HT-29 (cell line): ENCODE measurements around the gene DNAH11. TPM values are rescaled to one million over a fixed set of nuclear protein-coding genes. Genes with fewer than 3 reads are reported as not detected.
"Not testable (repeated sequence)": the region's sequence is repeated elsewhere in the genome, so short reads cannot be mapped to it uniquely, and the experiment has no call there.

Experiments
- DNase-seq: peaks from one replicate; pipeline ENCODE4 v3.0.0-alpha.2; 2015; ENCODE audit warnings: low spot score
- total RNA-seq: library from RNA; depleted of rRNA; stranded (reverse); fragments of >200 nt; shearing (Covaris generic); gene quantifications from 2 replicates; pipeline ENCODE4 v1.2.3, GENCODE V29; 2014

Gene DNAH11
- total RNA-seq, 1 experiment from 2014 or later = not detected

DNA sequence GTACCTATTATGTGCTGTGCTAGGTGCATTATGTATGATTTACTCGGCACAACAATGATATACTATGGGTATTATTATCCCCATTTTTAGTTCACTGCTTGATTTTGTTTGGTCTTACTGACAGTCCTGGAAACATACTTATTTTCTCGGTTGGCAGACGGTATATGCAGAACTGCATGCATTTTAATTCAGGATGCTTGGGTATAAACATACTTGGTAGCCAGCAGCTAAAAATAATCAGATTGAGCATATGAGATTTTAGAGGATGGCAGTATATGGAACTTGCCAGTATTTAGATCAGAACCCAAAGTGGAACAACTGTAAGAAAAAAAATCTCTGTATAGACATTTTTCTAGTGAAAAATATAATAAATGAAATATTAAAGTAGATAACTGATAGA lies 163.3 kb downstream of the DNAH11 start:
- no peak for DNase-seq

DNA sequence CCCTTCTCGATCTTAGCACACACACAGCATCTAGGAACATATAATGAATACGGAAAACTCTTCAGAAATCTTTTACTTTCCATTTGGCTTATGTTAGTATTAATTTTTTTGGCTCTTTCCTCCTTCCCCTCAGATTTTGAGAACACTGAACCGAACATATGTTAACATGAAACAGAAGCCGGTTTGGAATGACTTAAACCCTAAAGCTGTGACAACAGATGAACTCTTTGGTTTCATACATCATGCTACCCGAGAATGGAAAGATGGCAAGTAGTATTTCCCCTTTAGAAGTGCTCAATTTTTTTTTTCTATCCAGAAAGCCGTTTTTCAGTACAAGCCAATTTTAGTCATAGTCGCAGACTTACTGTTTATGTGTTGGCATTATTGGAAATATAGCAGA lies 164.7 kb downstream of the DNAH11 start:
- DNase-seq = no peak

DNA sequence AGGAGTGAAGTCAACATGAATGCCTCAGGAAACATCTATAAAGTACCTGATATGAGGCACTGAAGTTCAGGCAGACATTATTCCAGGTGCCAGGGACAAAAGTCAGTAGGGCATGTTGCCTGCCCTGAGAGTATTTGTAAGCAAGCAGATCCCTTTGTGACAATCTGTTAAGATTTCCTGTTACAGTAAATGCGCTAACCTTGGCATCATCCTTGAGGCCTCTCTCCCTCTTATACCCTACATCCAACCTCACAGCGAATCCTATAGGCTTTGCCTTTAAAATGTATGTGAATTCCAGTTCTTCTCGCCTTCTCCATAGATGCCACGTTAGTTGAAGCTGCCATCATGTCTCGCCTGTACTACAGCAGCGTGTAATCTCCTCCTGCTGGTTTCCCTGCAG lies 165.3 kb downstream of the DNAH11 start:
- DNase-seq = no peak

DNA sequence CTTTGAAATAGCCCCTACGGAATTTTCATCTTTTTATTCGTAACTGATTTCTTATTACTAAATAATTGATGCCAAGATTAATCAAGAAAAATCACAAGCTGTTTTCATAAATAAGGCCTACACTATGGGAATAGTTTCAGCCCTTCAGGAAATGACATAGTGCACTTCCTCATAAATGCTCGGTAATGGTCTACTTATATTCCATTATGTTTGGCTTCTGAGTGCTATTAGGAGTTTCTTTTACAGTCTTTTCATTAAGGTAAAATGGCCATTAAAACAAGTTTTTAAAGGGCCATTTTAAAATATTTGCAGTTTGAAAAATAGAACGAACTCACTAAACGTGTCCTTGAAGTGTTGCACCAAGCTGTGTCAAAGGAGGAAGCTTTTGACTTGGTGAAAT lies 174.5 kb downstream of the DNAH11 start:
- DNase-seq = no peak

DNA sequence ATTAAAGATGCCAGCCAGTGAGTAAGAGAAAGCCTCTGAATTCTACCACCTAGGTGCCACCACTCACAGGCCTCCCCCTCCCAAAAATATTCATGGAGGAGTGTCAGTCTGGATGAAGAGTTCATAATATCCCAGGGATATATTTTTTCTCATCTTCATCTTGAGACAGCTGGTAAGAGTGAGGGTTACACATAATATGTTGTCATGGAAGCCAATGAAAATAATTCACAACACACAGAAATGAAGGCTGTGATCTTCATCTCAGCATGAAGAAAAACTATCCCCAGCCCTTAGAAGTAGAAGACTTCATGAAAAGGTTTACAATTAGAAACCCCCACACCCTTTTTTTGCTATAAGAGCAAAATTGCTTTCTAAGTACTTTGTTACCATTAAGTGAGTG lies 175.6 kb downstream of the DNAH11 start:
- no peak for DNase-seq

DNA sequence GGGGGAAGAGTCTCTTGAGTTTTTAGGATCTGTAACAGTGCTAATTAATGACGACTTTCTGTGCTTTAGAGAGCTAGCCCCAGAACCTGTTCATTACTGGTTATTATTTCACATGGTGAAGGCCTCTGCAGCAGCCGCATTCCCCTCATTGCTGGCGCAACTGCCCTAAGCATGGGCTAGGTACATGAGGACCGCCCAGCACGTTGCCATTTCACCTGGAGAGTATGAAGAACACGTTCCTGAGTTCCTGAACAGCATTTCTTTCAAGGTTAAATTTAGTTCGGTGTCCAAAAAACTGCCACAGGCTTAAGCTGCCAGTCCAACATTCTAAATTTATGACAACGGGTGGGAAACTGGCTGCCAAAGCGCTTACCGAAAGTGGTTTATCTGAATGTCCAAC lies 177.0 kb downstream of the DNAH11 start:
- DNase-seq = no peak

DNA sequence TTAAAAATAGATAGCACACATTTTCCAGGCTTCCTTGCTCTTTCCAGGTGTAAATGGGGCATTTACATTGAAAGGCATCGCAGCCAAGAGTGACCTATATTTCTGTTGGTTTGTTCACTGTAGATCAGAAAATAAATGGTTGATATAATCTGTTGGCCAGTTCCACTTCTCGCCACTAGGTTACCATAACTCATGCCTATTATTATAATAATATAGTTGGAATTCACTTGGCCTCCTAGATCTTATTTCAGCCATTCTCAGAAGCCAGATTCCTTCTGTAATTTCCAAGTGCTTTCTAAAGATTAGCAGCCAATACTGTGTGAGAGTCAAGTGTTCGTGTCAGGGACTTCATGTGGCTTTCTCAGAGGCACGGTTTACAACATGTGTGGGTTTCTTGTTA lies 179.5 kb downstream of the DNAH11 start:
- peak; percentile 7 for DNase-seq

DNA sequence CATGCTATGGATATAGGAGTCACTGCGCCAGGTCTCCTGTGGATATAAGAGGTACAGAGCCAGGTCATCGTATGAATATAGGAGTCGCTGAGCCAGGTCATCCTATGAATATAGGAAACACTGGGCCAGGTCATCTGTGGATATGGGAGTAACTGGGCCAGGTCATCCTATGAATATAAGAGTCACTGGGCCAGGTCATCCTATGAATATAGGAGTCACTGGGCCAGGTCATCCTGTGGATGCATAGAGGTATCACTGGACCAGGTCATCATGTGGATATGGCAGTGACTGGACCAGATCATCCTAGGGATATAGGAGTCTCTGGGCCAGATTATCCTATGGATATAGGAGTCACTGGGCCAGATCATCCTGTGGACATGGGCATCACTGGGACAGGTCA lies 181.7 kb downstream of the DNAH11 start:
- no peak for DNase-seq

DNA sequence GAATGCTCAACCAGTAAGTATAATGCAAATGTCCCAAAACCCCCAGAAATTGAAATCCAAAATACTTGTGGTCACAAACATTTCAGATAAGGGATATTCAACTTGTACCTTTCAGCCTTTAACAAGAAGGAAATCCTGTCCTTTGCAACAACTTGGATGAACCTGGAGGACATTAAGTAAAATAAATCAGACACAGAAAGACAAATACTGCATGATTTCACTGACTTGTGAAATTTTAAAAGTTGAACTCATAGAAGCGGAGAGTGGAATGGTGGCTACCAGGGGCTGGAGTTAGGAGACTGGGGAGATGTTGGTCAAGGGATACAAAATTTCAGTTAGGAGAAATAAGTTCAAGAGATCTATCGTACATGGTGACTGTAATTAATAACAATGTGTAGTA lies 187.6 kb downstream of the DNAH11 start:
- no peak for DNase-seq

DNA sequence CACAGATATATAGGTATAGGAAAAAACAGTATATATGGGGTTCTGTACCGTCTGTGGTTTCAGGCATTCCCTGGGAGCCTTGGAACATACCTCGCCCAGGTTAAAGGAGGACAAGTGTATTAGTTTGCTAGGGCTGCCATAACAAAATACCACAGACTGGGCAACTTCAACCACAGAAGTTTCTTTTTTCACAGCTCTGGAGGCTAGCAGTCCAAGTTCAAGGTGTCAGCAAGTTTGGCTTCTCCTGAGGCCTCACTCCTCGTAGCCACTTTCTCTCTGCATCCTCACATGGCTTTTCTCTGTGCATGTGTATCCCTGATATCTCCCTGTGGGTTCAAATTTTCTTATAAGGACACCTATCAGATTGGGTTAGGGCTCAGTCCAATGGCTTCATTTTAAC lies 189.1 kb downstream of the DNAH11 start:
- no peak for DNase-seq

DNA sequence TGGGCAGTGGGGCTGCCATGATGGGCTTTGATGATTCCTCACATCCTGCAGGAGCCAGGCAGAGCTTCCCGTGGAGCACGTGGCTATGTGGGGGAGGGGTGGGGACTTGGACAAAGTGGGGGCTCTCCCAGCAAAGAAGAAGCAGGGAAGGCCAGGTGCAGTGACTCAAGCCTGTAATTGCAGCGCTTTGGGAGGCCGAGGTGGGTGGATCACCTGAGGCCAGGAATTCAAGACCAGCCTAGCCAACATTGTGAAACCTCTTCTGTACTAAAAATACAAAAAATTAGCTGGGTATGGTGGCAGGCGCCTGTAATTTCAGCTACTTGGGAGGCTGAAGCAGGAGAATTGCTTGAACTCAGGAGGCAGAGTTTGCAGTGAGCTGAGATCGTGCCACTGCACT lies 190.1 kb downstream of the DNAH11 start:
- DNase-seq = not testable (repeated sequence)

DNA sequence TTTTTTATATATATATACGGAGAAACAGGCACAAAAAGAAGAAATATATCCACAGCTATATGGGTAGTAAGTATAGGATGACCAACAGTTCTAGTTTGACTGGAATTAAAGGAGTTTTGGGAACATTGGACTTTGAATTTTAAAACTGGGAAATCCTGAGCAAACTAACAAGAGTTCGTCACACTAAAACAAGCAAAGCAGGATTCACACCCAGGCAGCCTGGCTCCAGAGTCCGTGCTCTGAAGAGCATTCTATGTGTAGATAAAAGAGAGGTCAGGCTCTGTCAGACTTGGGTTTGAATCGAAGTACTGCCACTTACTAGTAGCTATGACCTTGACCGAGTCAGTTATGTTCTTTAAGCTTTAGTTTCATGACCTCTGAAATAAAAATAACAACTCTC lies 191.0 kb downstream of the DNAH11 start:
- DNase-seq = no peak

DNA sequence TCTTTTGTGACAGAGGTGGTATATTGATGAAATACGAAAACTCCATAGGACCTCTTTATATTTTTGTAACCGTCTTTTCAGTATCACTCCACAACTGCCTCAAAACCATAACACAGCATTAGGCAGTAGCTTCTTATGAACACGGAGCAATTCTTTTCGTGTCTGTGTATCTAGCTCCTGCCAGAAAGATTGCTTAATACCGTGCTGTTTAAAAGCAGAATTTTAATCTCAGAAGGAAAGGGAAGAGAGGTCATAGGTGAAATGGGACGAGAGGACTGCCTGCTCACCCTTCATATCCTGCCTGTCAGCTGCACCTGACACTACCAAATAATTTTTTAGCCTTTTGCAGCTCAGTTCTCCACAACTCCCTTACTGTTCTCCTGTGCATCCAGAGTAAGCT lies 200.7 kb downstream of the DNAH11 start:
- DNase-seq = no peak

DNA sequence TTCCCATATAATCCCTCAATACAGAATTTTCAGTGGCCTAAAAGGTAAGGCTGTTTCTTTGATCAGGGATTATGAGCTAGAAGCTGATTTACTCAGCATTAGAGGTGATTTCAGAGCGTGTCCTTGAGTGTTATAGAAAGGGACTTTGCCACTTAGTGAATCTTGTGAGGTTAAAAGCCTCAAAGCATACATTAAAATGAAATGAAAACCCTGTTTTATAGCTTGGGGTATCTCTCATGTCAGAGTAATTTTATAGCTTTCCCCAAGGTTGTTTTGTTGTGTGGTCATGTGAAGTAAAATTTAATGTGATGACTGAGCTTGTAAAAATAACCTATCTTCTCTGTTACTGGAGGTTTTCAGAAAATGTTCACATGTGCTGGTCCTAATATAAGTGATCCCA lies 204.1 kb downstream of the DNAH11 start:
- DNase-seq = no peak

DNA sequence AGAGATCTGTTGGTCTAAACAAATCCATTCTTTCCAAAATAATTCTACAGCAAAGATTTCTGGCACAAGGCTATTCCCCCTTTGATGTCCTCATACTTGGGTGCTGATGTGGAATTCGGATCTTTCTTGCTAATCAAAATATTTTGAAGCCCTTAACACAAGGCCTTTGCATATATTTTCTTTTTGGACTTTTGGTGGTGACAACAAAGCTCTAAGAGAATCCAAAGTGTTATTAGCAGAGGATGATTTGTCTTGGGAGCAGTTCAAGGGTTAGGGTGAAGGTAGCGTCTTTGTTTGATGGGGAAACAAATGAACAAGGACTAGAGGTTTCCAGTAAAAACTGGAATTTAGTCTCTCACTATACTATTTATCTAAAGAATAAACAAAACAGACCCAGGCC lies 205.0 kb downstream of the DNAH11 start:
- DNase-seq = no peak

DNA sequence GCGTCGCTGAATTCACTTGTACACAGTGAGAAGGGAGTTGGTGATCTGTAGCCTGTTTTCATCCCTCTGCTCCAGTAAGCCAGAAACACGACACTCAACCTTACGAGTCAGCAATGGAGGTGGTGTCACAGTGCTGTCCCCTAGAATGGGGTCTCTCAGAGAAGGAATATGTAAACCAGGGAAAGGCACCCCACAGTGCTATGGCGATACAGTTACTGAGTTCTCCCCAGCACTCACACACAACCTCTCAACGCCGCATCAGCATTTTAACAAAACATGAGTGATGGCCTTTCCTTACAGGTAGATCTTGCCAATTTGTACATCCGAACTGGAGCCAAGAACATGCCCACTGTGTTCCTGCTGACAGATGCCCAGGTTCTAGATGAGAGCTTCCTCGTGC lies 206.5 kb downstream of the DNAH11 start:
- no peak for DNase-seq

DNA sequence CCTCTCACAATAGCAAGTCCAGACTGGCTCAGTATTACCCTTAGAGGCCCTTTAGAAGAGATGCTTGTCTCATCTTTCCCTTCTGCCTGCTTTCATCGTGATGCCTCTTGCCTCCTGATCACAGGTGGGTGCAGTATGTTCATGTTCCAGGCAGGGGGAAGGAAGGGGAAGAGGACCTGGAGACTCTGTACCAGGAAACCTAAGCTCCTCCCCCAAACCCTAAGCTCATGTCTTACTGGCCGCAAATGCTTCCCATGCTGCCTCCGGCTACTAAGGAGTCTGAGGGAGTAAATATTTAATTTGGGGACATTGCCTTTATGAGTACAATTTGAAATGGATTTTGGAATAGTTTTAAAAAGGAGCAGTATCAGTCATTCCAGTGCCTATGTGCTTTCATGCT lies 210.2 kb downstream of the DNAH11 start:
- no peak for DNase-seq

DNA sequence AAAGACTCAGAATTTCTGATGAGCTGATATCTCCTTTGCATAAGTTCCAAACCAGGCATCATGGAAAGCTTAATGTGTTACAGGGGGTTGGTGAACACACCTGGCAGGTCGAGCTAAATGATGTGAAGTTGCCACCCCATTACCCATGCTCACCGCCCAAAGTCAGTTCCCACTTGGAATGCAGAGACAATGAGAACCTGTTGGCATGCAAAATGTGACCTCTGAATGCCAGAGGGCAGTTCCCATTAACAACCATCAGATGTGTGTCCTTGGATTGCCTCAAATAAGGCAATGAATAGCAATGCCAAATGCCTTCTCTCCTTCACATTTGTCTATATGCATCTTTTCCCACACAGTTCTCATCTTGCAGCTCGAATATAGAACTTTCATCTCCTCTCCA lies 212.1 kb downstream of the DNAH11 start:
- no peak for DNase-seq

DNA sequence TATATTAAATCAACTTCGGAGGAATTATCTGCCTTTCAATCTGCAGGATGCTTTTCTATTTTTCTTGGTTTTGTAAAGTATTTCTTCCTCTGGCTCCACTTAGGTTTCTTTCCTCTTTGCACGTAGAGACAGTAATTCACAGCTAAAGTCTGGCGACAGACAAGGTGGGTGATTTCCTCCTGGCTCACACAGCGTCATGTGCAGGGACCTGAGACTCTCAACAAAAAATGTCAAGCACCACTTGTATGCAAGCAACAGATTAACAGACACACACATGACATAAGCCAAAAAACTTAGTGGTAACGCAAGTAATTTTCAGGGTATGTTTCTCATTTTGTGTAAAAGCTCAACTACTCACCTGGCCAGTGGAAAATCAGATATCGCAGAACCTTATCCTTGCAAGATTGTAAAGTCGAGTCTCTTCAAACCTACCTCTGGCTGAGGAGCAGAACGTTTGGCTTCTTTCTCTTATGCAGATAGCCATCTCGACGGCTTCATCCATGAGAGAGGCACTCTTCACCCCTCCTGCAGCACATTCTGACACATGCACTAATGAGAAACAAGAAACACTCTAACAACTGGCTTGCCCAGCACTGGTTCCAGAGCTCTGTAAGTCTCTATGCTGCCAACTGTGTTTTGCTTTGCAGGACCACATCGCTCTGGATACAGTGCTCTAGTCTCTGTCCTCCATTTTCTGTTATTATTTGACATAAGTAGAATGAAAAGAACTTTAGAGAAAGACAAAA lies 214.9 kb downstream of the DNAH11 start:
- DNase-seq = no peak

DNA sequence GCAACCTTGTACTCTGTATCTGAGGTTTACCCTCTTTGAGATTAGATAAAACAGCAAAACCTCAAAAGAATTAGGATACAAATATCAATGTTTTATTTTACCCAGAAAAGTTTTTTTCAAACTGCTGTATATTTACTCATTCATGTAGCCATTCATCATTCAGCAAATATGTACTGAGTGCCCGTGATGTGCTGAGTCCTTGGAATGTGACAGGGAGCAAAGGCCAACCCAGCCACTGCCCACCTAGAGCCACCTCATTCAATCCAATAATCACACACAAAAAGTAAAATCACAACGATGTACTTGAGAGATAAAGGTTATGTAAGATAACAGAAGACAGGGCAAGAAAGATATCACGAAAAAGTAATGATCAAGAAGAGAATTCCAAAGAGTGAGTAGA lies 215.4 kb downstream of the DNAH11 start:
- no peak for DNase-seq

DNA sequence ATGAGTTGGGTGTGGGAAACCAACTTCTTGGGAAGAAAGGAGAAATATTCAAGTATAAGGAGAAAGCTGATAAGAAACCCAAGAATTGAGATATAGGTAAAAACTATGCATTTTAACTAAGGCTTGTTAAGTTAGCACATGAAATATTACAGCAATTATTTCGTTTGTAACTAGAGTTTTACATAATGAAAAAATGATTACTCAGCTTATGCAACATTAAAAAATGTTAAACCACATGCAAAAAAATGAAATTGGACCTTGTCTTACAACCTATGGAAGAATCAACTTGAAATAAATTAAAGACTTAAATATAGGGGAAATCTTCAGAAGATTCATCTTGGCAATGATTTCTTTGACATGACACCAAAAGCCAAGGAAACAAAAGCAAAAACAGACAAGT lies 219.6 kb downstream of the DNAH11 start:
- no peak for DNase-seq

DNA sequence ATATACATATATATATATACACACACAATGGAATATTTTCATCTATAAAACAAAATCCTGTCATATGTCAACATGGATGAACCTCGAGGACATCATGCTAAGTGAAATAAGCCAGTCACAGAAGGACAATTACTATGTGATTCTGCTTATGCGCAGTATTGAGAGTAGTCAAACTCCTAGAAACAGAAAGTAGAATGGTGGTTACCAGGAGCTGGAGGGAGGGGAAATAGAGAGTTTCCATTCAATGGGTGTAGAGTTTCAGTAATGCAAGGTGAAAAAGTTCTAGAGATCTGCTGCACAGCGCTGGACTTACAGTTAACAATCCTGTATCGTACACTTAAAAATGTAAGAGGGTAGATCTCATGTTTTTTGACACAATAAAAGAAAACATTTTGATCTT lies 221.0 kb downstream of the DNAH11 start:
- no peak for DNase-seq

DNA sequence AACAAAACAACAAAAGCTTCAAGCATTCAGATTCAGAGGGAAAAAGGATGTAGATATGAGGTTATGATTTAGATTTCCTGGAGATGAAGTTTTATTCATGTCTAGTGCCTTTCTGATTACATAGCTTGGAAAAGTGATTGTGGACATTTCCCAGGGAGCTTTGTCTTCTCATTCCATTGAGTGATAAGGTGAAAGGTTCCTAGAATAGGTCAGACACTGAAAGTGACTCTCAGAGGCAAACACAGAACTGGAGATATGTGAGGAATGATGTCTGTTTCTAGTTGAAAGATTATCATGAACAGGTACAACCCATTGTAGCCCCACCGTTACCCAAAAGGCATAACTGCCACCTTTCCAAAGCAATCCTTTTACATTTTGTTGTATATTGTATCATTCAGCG lies 223.4 kb downstream of the DNAH11 start:
- DNase-seq = no peak

DNA sequence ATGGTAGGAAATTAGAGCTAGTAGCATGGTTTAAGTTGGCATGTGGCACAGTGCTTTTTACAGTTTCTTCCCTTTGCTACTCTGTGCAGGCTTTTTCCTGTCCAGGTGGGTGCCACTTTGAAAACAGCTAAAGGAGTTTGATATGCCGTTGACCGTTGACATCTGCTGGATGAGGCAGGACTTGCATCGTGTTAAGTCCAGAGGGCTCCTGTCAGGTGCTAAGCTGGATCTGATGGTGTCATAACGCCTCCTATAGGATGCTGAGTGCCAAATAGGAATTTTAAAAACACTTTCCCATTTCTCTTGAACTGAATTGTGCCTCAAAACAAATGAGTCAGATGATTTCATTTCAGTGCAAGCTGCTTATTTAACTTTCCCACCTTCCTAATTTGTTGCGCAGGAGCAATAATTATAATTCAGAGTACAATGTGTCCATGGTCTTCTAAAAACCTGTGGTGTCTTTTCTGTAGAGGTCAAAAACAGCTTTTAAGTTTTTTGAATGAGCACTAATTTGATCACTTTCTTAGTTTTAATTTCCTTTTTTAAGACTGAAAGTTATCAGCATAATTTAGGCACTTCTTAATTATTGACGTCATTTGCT lies 224.6 kb downstream of the DNAH11 start:
- DNase-seq = peak; percentile 89
